Fibroblast of pulmonary artery (primary cell): ENCODE data around the gene PRICKLE1.

Source experiments
- DNase-seq: peaks from one replicate; pipeline ENCODE4 v3.0.0-alpha.2; 2010; ENCODE audit warnings: low read depth
- H3K4me3 ChIP-seq: replicated peaks from 2 replicates; pipeline ENCODE4 v1.5.1; 2011; ENCODE audit warnings: low read depth, mild to moderate bottlenecking, control low read depth, low read length, moderate library complexity
- CTCF ChIP-seq: IDR thresholded peaks from 2 replicates; pipeline ENCODE4 v1.5.1; 2011; ENCODE audit warnings: mild to moderate bottlenecking, control low read depth, low read length, inconsistent platforms; ENCODE audit errors: missing control alignments

PRICKLE1 gene

GRCh38 chr12:42458575-42458974 is 131.0 kb downstream of the PRICKLE1 start:
- H3K4me3 ChIP-seq, result no peak overlapping the region
- TF ChIP-seq CTCF, result no peak
- DNase-seq, result no peak

- no peak overlapping the region for H3K4me3 ChIP-seq
- TF ChIP-seq CTCF, result no peak
- DNase-seq, result no peak
Measured at GRCh38 chr12:42450248-42450647, 139.3 kb downstream of the PRICKLE1 start.

DNA sequence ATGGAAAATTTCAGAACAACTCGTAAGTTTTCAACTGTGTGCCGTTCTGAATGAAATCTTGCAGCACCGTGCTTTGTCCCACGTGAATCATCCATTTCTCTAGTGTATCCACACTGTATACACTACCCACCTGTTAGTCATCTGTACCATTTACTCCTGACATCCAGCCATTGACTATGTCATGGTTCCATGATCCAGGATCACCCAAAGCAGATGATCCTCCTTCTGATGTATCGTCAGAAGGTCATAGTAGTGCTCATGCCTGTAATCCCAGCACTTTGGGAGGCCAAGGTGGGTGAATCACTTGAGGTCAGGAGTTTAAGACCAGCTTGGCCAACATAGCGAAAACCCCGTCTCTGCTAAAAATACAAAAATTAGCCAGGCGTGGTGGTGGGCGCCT is 140.7 kb downstream of the PRICKLE1 start:
- DNase-seq, result no peak
- TF ChIP-seq CTCF, result no peak
- no peak overlapping the region for H3K4me3 ChIP-seq

DNA sequence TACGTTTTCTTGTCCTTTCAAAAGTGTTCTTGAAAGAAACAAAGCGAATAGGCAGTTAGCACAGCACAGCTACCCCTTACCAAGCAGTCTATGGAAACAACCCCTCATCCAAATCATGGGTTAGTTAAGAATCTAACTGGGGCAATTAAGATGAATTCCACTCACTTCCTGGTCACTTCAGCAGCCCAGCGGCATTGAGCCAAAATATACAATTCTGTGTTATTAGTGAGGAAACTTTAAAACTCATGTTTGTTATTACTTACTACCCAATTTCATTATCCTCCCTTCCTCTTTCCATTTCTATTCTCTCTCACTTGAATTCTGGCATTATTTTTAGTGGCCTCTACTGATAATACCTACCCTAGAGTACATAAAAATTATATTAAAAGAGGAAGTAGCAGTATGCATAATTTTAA is 142.2 kb downstream of the PRICKLE1 start:
- DNase-seq, result peak; percentile 31
- H3K4me3 ChIP-seq, result no peak overlapping the region
- no peak for TF ChIP-seq CTCF

DNA sequence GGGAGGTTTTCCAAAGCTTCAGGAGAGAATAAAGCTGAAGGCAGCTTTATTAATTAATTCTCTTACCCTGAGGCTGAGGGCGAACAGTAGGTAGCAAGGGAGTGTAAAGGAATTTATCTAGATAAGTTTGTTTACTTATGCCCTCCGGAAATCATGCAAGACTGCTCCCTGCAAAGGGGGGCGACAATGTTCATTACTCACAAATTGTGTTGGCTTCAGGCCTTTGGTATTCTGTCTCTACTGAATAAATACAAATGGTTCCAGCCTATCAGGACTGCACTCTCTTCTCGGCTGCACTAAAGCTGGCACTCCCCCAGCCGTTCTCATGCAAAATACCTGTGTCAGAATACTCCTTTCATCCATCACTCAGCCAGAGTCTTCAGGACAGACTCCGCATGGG is 142.8 kb downstream of the PRICKLE1 start:
- no peak for TF ChIP-seq CTCF
- H3K4me3 ChIP-seq, result no peak overlapping the region
- peak; percentile 29 for DNase-seq

GRCh38 chr12:42445891-42446290 is 143.7 kb downstream of the PRICKLE1 start:
- TF ChIP-seq CTCF, result no peak
- H3K4me3 ChIP-seq, result no peak overlapping the region
- DNase-seq, result no peak

DNA sequence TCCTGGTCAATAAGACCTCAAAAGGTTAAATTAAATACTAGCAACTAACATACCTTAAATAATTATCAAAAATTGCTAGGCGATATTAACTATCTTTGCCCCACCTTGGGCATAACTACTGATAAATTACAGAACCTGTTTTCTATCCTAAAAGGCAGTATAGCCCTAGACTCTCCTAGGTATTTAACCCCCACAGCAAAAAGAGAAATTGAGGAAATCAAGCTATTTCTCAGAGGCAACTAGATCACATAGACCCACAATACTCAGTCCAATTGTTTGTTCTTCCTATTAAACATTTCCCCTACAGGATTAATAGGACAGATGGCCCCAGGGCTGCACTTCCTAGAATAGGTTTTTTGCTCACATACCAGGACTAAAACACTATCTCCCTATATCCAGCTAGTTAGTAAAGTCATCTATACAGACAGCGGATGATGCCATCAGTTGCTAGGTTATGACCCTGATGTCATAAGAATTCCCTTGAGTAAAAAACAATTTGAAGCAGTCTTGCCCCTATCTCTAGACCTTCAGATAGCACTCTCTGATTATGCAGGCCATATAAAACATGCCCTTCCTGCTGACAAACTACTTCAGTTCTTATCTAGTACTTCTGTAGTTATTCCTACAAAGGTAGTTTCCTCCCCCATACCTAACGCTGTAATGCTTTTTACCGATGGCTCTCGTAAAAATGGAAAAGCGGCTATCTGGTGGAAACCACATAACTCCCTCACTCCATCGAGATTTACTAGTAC is 145.2 kb downstream of the PRICKLE1 start:
- no peak overlapping the region for H3K4me3 ChIP-seq
- TF ChIP-seq CTCF, result no peak
- DNase-seq, result no peak
